WTC11 (cell line): ENCODE results near the gene FAM169A. TPM values are rescaled to one million over a fixed set of nuclear protein-coding genes. Genes with fewer than 3 reads are reported as not detected.

Source experiments
- ATAC-seq: fragments of 200-7000 bp; cut with Tn5 transposase; 2 replicates; pipeline ENCODE4 v1.10.0; 2021; ENCODE audit warnings: mild to moderate bottlenecking, moderate library complexity
- CTCF ChIA-PET: fragments of 300-600 bp; sonication (Branson Sonifier 250); formaldehyde crosslinking; loops from one replicate; lab custom pipeline; 2021; ENCODE audit warnings: antibody characterized with exemption; lab: Charles Lee
- POLR2A ChIA-PET: fragments of 350-600 bp; sonication (Branson Sonifier 250); formaldehyde crosslinking; loops from one replicate; lab custom pipeline; 2021; ENCODE audit warnings: antibody characterized with exemption; lab: Charles Lee
- DNase-seq: peaks from one replicate; pipeline ENCODE4 v3.0.0; 2021; ENCODE audit warnings: low spot score
- H3K27ac Mint-ChIP-seq: 2 replicates; pipeline ENCODE4 v1.8.0; 2021; ENCODE audit warnings: mixed read lengths
- H3K27me3 Mint-ChIP-seq: 2 replicates; pipeline ENCODE4 v1.8.0; 2021; ENCODE audit warnings: low read depth, mild to moderate bottlenecking, moderate library complexity, mixed read lengths
- H3K36me3 Mint-ChIP-seq: 2 replicates; pipeline ENCODE4 v1.8.0; 2021; ENCODE audit warnings: mixed read lengths
- H3K4me1 Mint-ChIP-seq: 2 replicates; pipeline ENCODE4 v1.8.0; 2022; ENCODE audit warnings: mixed read lengths
- H3K4me3 Mint-ChIP-seq: 2 replicates; pipeline ENCODE4 v1.8.0; 2021; ENCODE audit warnings: mild to moderate bottlenecking, moderate library complexity, mixed read lengths
- H3K9me3 Mint-ChIP-seq: 2 replicates; pipeline ENCODE4 v1.8.0; 2021; ENCODE audit warnings: mixed read lengths
- ARID4B ChIP-seq: sonication (generic); formaldehyde crosslinking; IDR thresholded peaks from 2 replicates; pipeline ENCODE4 v1.8.0; 2023; ENCODE audit warnings: missing genetic modification reagents, mild to moderate bottlenecking, borderline replicate concordance
- CDX4 ChIP-seq: fragments of 250-450 bp; sonication (Bioruptor Pico); IDR thresholded peaks from 2 replicates; pipeline ENCODE4 v1.9.0; 2021; ENCODE audit warnings: moderate library complexity, mild to moderate bottlenecking, inconsistent platforms, borderline replicate concordance
- ELF4 ChIP-seq: sonication (generic); formaldehyde crosslinking; IDR thresholded peaks from 2 replicates; pipeline ENCODE4 v1.8.1; 2022; ENCODE audit warnings: low read depth, mild to moderate bottlenecking, moderate library complexity, missing genetic modification reagents
- ERG ChIP-seq: fragments of 250-450 bp; sonication (Bioruptor Pico); IDR thresholded peaks from 2 replicates; pipeline ENCODE4 v1.8.0; 2021; ENCODE audit warnings: mild to moderate bottlenecking
- GABPB1 ChIP-seq: sonication (generic); formaldehyde crosslinking; IDR thresholded peaks from 2 replicates; pipeline ENCODE4 v1.8.1; 2023; ENCODE audit warnings: mild to moderate bottlenecking, missing genetic modification reagents
- JUN ChIP-seq: sonication (generic); formaldehyde crosslinking; IDR thresholded peaks from 2 replicates; pipeline ENCODE4 v1.8.0; 2023; ENCODE audit warnings: mild to moderate bottlenecking, missing genetic modification reagents
- NFATC4 ChIP-seq: fragments of 250-450 bp; sonication (Bioruptor Pico); IDR thresholded peaks from 2 replicates; pipeline ENCODE4 v1.9.0; 2021; ENCODE audit warnings: mild to moderate bottlenecking
- NR1H2 ChIP-seq: sonication (generic); formaldehyde crosslinking; IDR thresholded peaks from 2 replicates; pipeline ENCODE4 v1.9.0; 2021; ENCODE audit warnings: mild to moderate bottlenecking, moderate library complexity, missing genetic modification reagents
- NR2C2 ChIP-seq: sonication (generic); formaldehyde crosslinking; IDR thresholded peaks from 2 replicates; pipeline ENCODE4 v1.8.0; 2022; ENCODE audit warnings: mild to moderate bottlenecking, missing genetic modification reagents
- OVOL2 ChIP-seq: fragments of 250-450 bp; sonication (Bioruptor Pico); IDR thresholded peaks from 2 replicates; pipeline ENCODE4 v1.9.0; 2021; ENCODE audit warnings: mild to moderate bottlenecking, borderline replicate concordance
- PRDM15 ChIP-seq: sonication (generic); formaldehyde crosslinking; IDR thresholded peaks from 2 replicates; pipeline ENCODE4 v1.8.0; 2022; ENCODE audit warnings: missing genetic modification reagents
- PRRX2 ChIP-seq: fragments of 250-450 bp; sonication (Bioruptor Pico); IDR thresholded peaks from 2 replicates; pipeline ENCODE4 v1.8.0; 2021; ENCODE audit warnings: mild to moderate bottlenecking
- SMAD3 ChIP-seq: sonication (generic); formaldehyde crosslinking; IDR thresholded peaks from 2 replicates; pipeline ENCODE4 v1.8.0; 2022; ENCODE audit warnings: missing genetic modification reagents, mild to moderate bottlenecking, borderline replicate concordance
- SMAD4 ChIP-seq: sonication (generic); formaldehyde crosslinking; IDR thresholded peaks from 2 replicates; pipeline ENCODE4 v1.8.0; 2022; ENCODE audit warnings: mild to moderate bottlenecking, missing genetic modification reagents
- TEAD4 ChIP-seq: sonication (generic); formaldehyde crosslinking; IDR thresholded peaks from 2 replicates; pipeline ENCODE4 v1.8.0; 2022; ENCODE audit warnings: mild to moderate bottlenecking, missing genetic modification reagents
- TP53 ChIP-seq: sonication (generic); formaldehyde crosslinking; IDR thresholded peaks from 2 replicates; pipeline ENCODE4 v1.8.1; 2023; ENCODE audit warnings: mild to moderate bottlenecking, missing genetic modification reagents
- ZBTB43 ChIP-seq: sonication (generic); formaldehyde crosslinking; IDR thresholded peaks from 2 replicates; pipeline ENCODE4 v1.8.1; 2023; ENCODE audit warnings: mild to moderate bottlenecking, missing genetic modification reagents
- ZNF263 ChIP-seq: sonication (generic); formaldehyde crosslinking; IDR thresholded peaks from 2 replicates; pipeline ENCODE4 v1.8.1; 2022; ENCODE audit warnings: low read depth, mild to moderate bottlenecking, moderate library complexity, missing genetic modification reagents
- ZNF423 ChIP-seq: fragments of 250-450 bp; sonication (Bioruptor Pico); IDR thresholded peaks from 2 replicates; pipeline ENCODE4 v2.1.2; 2022; ENCODE audit warnings: mild to moderate bottlenecking, moderate library complexity
- ZSCAN18 ChIP-seq: fragments of 250-450 bp; sonication (Bioruptor Pico); IDR thresholded peaks from 2 replicates; pipeline ENCODE4 v2.1.2; 2022; ENCODE audit warnings: mild to moderate bottlenecking, moderate library complexity
- total RNA-seq: library from RNA; stranded (reverse); gene quantifications from 3 replicates; pipeline ENCODE4 v1.2.3, GENCODE V29; 2021

Gene FAM169A
- total RNA-seq, 1 experiment from 2014 or later, result 69.1 TPM

GRCh38 chr5:74762599-74762998, 103.6 kb downstream of the FAM169A start:
- CTCF ChIA-PET, result interaction anchor here (0.6 kb wide), 1 partner anchor 162 kb away, joined by 3 read pairs; no protein-coding TSS in a partner anchor
- no peak for TF ChIP-seq ERG
- no peak for TF ChIP-seq CDX4 (CRISPR knock-in tag)
- TF ChIP-seq NFATC4 (CRISPR knock-in tag), result no peak
- no peak for TF ChIP-seq ZNF263 (CRISPR knock-in tag)
- TF ChIP-seq OVOL2, result no peak
- no peak for TF ChIP-seq SMAD4 (CRISPR knock-in tag)
- no peak for TF ChIP-seq ZNF423 (CRISPR knock-in tag)
- TF ChIP-seq JUN (CRISPR knock-in tag), result no peak
- no peak for TF ChIP-seq PRDM15
- TF ChIP-seq TP53 (CRISPR knock-in tag), result no peak
- no peak for TF ChIP-seq TEAD4 (CRISPR knock-in tag)
- TF ChIP-seq SMAD3, result no peak
- TF ChIP-seq ZSCAN18 (CRISPR knock-in tag), result no peak
- TF ChIP-seq GABPB1, result no peak
- no peak for TF ChIP-seq ELF4 (CRISPR knock-in tag)
- no peak for TF ChIP-seq PRRX2 (CRISPR knock-in tag)
- TF ChIP-seq NR1H2, result no peak
- no peak for TF ChIP-seq ZBTB43 (CRISPR knock-in tag)
- no peak for TF ChIP-seq NR2C2 (CRISPR knock-in tag)
- no peak for TF ChIP-seq ARID4B (CRISPR knock-in tag)
- TF ChIP-seq, all 79 proteins: peak for 0
- ATAC-seq, result no peak
- Mint-ChIP-seq H3K27ac (no peak overlapping the region), H3K9me3 (no peaks in the 10 kb centered on the region), H3K36me3 (peaks cover 16% of the 10 kb centered on the region), H3K4me3 (no peak overlapping the region), H3K4me1 (peaks cover 10% of the 10 kb centered on the region), H3K27me3 (no peaks in the 10 kb centered on the region)
- DNase-seq, result no peak
- POLR2A ChIA-PET, result no interaction called here
